WTC11 (cell line): Measurements from ENCODE around the gene NRG3. TPM values are rescaled to one million over a fixed set of nuclear protein-coding genes. Genes with fewer than 3 reads are reported as not detected.

Experiments used
- ATAC-seq: fragments of 200-7000 bp; cut with Tn5 transposase; 2 replicates; pipeline ENCODE4 v1.10.0; 2021; ENCODE audit warnings: mild to moderate bottlenecking, moderate library complexity
- CTCF ChIA-PET: fragments of 300-600 bp; sonication (Branson Sonifier 250); formaldehyde crosslinking; loops from one replicate; lab custom pipeline; 2021; ENCODE audit warnings: antibody characterized with exemption; lab: Charles Lee
- POLR2A ChIA-PET: fragments of 350-600 bp; sonication (Branson Sonifier 250); formaldehyde crosslinking; loops from one replicate; lab custom pipeline; 2021; ENCODE audit warnings: antibody characterized with exemption; lab: Charles Lee
- DNase-seq: peaks from one replicate; pipeline ENCODE4 v3.0.0; 2021; ENCODE audit warnings: low spot score
- H3K27ac Mint-ChIP-seq: 2 replicates; pipeline ENCODE4 v1.8.0; 2021; ENCODE audit warnings: mixed read lengths
- H3K27me3 Mint-ChIP-seq: 2 replicates; pipeline ENCODE4 v1.8.0; 2021; ENCODE audit warnings: low read depth, mild to moderate bottlenecking, moderate library complexity, mixed read lengths
- H3K36me3 Mint-ChIP-seq: 2 replicates; pipeline ENCODE4 v1.8.0; 2021; ENCODE audit warnings: mixed read lengths
- H3K4me1 Mint-ChIP-seq: 2 replicates; pipeline ENCODE4 v1.8.0; 2022; ENCODE audit warnings: mixed read lengths
- H3K4me3 Mint-ChIP-seq: 2 replicates; pipeline ENCODE4 v1.8.0; 2021; ENCODE audit warnings: mild to moderate bottlenecking, moderate library complexity, mixed read lengths
- H3K9me3 Mint-ChIP-seq: 2 replicates; pipeline ENCODE4 v1.8.0; 2021; ENCODE audit warnings: mixed read lengths
- AFF4 ChIP-seq: sonication (generic); formaldehyde crosslinking; IDR thresholded peaks from 2 replicates; pipeline ENCODE4 v1.8.1; 2023; ENCODE audit warnings: mild to moderate bottlenecking, missing genetic modification reagents, borderline replicate concordance
- ARID4B ChIP-seq: sonication (generic); formaldehyde crosslinking; IDR thresholded peaks from 2 replicates; pipeline ENCODE4 v1.8.0; 2023; ENCODE audit warnings: missing genetic modification reagents, mild to moderate bottlenecking, borderline replicate concordance
- ATF3 ChIP-seq: sonication (generic); formaldehyde crosslinking; conservative IDR thresholded peaks from 2 replicates; pipeline ENCODE4 v1.8.1; 2022; ENCODE audit warnings: mild to moderate bottlenecking, missing genetic modification reagents
- ETV6 ChIP-seq: sonication (generic); formaldehyde crosslinking; IDR thresholded peaks from 2 replicates; pipeline ENCODE4 v1.8.1; 2022; ENCODE audit warnings: mild to moderate bottlenecking, missing genetic modification reagents
- FOXK1 ChIP-seq: sonication (generic); formaldehyde crosslinking; IDR thresholded peaks from 2 replicates; pipeline ENCODE4 v1.8.0; 2022; ENCODE audit warnings: mild to moderate bottlenecking, moderate library complexity, missing genetic modification reagents
- FOXP1 ChIP-seq: sonication (generic); formaldehyde crosslinking; IDR thresholded peaks from 2 replicates; pipeline ENCODE4 v1.8.0; 2022; ENCODE audit warnings: missing genetic modification reagents, mild to moderate bottlenecking, moderate library complexity, borderline replicate concordance
- GTF2I ChIP-seq: fragments of 250-450 bp; sonication (Bioruptor Pico); conservative IDR thresholded peaks from 2 replicates; pipeline ENCODE4 v1.4.0; 2021; ENCODE audit warnings: mild to moderate bottlenecking
- HMGA2 ChIP-seq: fragments of 250-450 bp; sonication (Bioruptor Pico); IDR thresholded peaks from 2 replicates; pipeline ENCODE4 v1.4.0; 2021; ENCODE audit warnings: mild to moderate bottlenecking, moderate library complexity
- IRF1 ChIP-seq: sonication (generic); formaldehyde crosslinking; IDR thresholded peaks from 2 replicates; pipeline ENCODE4 v1.8.0; 2023; ENCODE audit warnings: missing genetic modification reagents
- NFYB ChIP-seq: sonication (generic); formaldehyde crosslinking; conservative IDR thresholded peaks from 2 replicates; pipeline ENCODE4 v1.8.0; 2022; ENCODE audit warnings: low read depth, missing genetic modification reagents
- PREB ChIP-seq: sonication (generic); formaldehyde crosslinking; IDR thresholded peaks from 2 replicates; pipeline ENCODE4 v1.8.1; 2022; ENCODE audit warnings: mild to moderate bottlenecking, missing genetic modification reagents, moderate library complexity, borderline replicate concordance
- RELA ChIP-seq: sonication (generic); formaldehyde crosslinking; IDR thresholded peaks from 2 replicates; pipeline ENCODE4 v1.8.1; 2022; ENCODE audit warnings: missing genetic modification reagents, mild to moderate bottlenecking, borderline replicate concordance
- STAT6 ChIP-seq: sonication (generic); formaldehyde crosslinking; conservative IDR thresholded peaks from 2 replicates; pipeline ENCODE4 v1.8.1; 2023; ENCODE audit warnings: mild to moderate bottlenecking, low read depth, missing genetic modification reagents, moderate library complexity
- ZBTB21 ChIP-seq: sonication (generic); formaldehyde crosslinking; IDR thresholded peaks from 2 replicates; pipeline ENCODE4 v1.8.1; 2023; ENCODE audit warnings: mild to moderate bottlenecking, missing genetic modification reagents, borderline replicate concordance
- ZMAT4 ChIP-seq: fragments of 250-450 bp; sonication (Bioruptor Pico); IDR thresholded peaks from 2 replicates; pipeline ENCODE4 v1.9.0; 2021; ENCODE audit warnings: mild to moderate bottlenecking
- ZNF416 ChIP-seq: fragments of 250-450 bp; sonication (Bioruptor Pico); IDR thresholded peaks from 2 replicates; pipeline ENCODE4 v1.9.0; 2021; ENCODE audit warnings: mild to moderate bottlenecking, inconsistent platforms
- ZNF512 ChIP-seq: sonication (generic); formaldehyde crosslinking; IDR thresholded peaks from 2 replicates; pipeline ENCODE4 v1.8.1; 2022; ENCODE audit warnings: missing genetic modification reagents, borderline replicate concordance
- ZNF671 ChIP-seq: fragments of 250-450 bp; sonication (Bioruptor Pico); IDR thresholded peaks from 2 replicates; pipeline ENCODE4 v1.8.0; 2021; ENCODE audit warnings: mild to moderate bottlenecking
- total RNA-seq: library from RNA; stranded (reverse); gene quantifications from 3 replicates; pipeline ENCODE4 v1.2.3, GENCODE V29; 2021

Gene NRG3
- total RNA-seq, 1 experiment from 2014 or later = 7.0 TPM

GRCh38 chr10:81905161-81905560 lies 30.2 kb downstream of the NRG3 start (continued):
- TF ChIP-seq ARID4B (CRISPR knock-in tag) = no peak

- Mint-ChIP-seq H3K4me3 (no peak overlapping the region), H3K27me3 (no peaks in the 10 kb centered on the region), H3K4me1 (peaks cover 45% of the 10 kb centered on the region), H3K36me3 (no peaks in the 10 kb centered on the region), H3K9me3 (no peaks in the 10 kb centered on the region; the same call in 1 of the 2 replicates), H3K27ac (no peak overlapping the region)
- no peak for DNase-seq
- ChIA-PET CTCF (no interaction called here), POLR2A (no interaction called here)
- no peak for TF ChIP-seq NFYB (CRISPR knock-in tag)
- no peak for TF ChIP-seq ZBTB21 (CRISPR knock-in tag)
- TF ChIP-seq ATF3 = no peak
- TF ChIP-seq AFF4 (CRISPR knock-in tag) = no peak
- no peak for TF ChIP-seq HMGA2 (CRISPR knock-in tag)
- no peak for TF ChIP-seq PREB (CRISPR knock-in tag)
- no peak for TF ChIP-seq STAT6 (CRISPR knock-in tag)
- no peak for TF ChIP-seq FOXK1 (CRISPR knock-in tag)
- ATAC-seq = no peak
Measured at GRCh38 chr10:81909453-81909852, 34.5 kb downstream of the NRG3 start.

GRCh38 chr10:81911328-81911727 lies 36.3 kb downstream of the NRG3 start:
- POLR2A ChIA-PET = no interaction called here
- Mint-ChIP-seq H3K36me3 (no peaks in the 10 kb centered on the region), H3K9me3 (no peaks in the 10 kb centered on the region; the same call in 1 of the 2 replicates), H3K4me3 (no peak overlapping the region), H3K27ac (0 out of 2 replicates have a peak overlapping the region, but pooled peaks have one; percentile 30), H3K27me3 (no peaks in the 10 kb centered on the region), H3K4me1 (peaks cover 40% of the 10 kb centered on the region)
- DNase-seq (no peak), ATAC-seq (no peak)
- CTCF ChIA-PET = interaction anchor here (0.7 kb wide), 1 partner anchor 11 kb away, joined by 4 read pairs; no protein-coding TSS in a partner anchor
- TF ChIP-seq ZNF671 (CRISPR knock-in tag) = no peak
- no peak for TF ChIP-seq ZMAT4 (CRISPR knock-in tag)
- TF ChIP-seq IRF1 (CRISPR knock-in tag) = no peak
- no peak for TF ChIP-seq FOXP1 (CRISPR knock-in tag)
- TF ChIP-seq RELA (CRISPR knock-in tag) = no peak
- TF ChIP-seq ZNF512 (CRISPR knock-in tag) = no peak
- TF ChIP-seq GTF2I (CRISPR knock-in tag) = no peak
- no peak for TF ChIP-seq ZNF416
- TF ChIP-seq ETV6 = no peak
